Mucosa of descending colon (tissue), 3 donors: Measurements from ENCODE around the gene NPHP4. TPM values are rescaled to one million over a fixed set of nuclear protein-coding genes. Genes with fewer than 3 reads are reported as not detected.

Experiments
- ATAC-seq: fragments of 200-7000 bp; cut with Tn5 transposase; one replicate; pipeline ENCODE4 v1.9.1; 2020; ENCODE audit warnings: mild to moderate bottlenecking, moderate library complexity
- DNase-seq, 3 donors: peaks; one replicate each; pipeline ENCODE4 v3.0.0-alpha.2; 2020
- H3K36me3 ChIP-seq: fragments of 200-600 bp; one replicate; pipeline ENCODE4 v1.8.0; 2021; ENCODE audit warnings: low read depth, mild to moderate bottlenecking
- H3K4me1 ChIP-seq: fragments of 200-600 bp; one replicate; pipeline ENCODE4 v1.8.0; 2021; ENCODE audit warnings: low read depth, mild to moderate bottlenecking
- H3K4me3 ChIP-seq: fragments of 200-600 bp; one replicate; pipeline ENCODE4 v1.8.0; 2021; ENCODE audit warnings: mild to moderate bottlenecking
- H3K9me3 ChIP-seq: fragments of 200-600 bp; one replicate; pipeline ENCODE4 v1.8.0; 2021; ENCODE audit warnings: mild to moderate bottlenecking
- intact Hi-C, 2 donors: fragments of 100-400 bp; cut with DNase I in 1 of 2; cut with micrococcal nuclease in 1 of 2; formaldehyde crosslinking; loops; one replicate each; pipeline versions ENCODE4 v1.11.0 to v1.11.1; 2022; cut with DNase I, micrococcal nuclease
- total RNA-seq, 3 donors: library from RNA; stranded (reverse); fragmentation: NEBNext Ultra II Directional in 2 of 3; extraction: Animal tissue kit (Norgen Biotek cat#: 25700) in 2 of 3; gene quantifications; one replicate each; pipeline versions ENCODE4 v1.2.1 to v1.2.4, GENCODE V29; 2021 to 2023
- TF ChIP-seq, protein P1 (sequence below): fragments of 200-600 bp; IDR thresholded peaks from one replicate; pipeline ENCODE4 v1.8.0; 2022; ENCODE audit warnings: antibody characterized with exemption, mild to moderate bottlenecking
- donor health status: DM: no; HTN: no; CAD: no; lungs with moderate emphysema.
- donor health status: DM: no; HTN: no; CAD: no.
- donor health status: DM: no; HTN: yes; CAD: no.

The NPHP4 gene
- total RNA-seq, 3 donors from 2014 or later = 7.5 to 12.2 (median 10.3) TPM

DNA sequence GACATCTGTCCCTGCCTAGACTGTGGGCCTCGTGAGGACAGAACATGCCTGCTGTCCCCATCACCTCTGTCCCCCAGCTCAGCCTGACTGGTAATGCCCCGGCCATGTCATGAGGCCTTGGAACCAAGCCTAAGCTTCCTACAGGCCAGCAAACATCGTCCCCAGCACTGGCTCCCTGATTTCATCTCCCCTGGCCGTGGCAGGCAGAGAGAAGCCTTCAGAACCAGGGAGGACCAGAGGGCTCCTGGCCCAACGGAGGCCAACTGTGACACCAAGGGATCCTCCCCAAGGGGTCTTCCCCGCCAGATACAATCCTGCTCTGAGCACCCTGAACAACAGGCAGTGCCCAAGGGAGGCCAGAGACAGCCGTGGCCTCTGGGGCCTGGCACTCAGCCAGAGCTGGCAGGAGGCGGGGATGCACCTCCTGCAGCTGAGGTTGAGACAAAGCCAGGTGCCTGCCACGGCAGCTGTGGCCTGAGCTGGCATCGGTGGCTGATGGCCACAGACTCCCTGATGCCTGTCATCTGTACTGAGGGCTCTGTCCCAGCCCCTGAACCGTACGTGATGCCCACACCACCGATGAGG lies 9.9 kb upstream of the NPHP4 start:
- no peak overlapping the region for H3K4me3 ChIP-seq
- peak; percentile 49 for ATAC-seq
- DNase-seq = peak in 2 of 3 donors; percentile 34 to 35
- no peaks in the 10 kb centered on the region for H3K9me3 ChIP-seq
- TF ChIP-seq, protein P1, sequence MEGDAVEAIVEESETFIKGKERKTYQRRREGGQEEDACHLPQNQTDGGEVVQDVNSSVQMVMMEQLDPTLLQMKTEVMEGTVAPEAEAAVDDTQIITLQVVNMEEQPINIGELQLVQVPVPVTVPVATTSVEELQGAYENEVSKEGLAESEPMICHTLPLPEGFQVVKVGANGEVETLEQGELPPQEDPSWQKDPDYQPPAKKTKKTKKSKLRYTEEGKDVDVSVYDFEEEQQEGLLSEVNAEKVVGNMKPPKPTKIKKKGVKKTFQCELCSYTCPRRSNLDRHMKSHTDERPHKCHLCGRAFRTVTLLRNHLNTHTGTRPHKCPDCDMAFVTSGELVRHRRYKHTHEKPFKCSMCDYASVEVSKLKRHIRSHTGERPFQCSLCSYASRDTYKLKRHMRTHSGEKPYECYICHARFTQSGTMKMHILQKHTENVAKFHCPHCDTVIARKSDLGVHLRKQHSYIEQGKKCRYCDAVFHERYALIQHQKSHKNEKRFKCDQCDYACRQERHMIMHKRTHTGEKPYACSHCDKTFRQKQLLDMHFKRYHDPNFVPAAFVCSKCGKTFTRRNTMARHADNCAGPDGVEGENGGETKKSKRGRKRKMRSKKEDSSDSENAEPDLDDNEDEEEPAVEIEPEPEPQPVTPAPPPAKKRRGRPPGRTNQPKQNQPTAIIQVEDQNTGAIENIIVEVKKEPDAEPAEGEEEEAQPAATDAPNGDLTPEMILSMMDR = no peak
- H3K36me3 ChIP-seq = no peaks in the 10 kb centered on the region
- intact Hi-C loops = no loop called here
- no peaks in the 10 kb centered on the region for H3K4me1 ChIP-seq

DNA sequence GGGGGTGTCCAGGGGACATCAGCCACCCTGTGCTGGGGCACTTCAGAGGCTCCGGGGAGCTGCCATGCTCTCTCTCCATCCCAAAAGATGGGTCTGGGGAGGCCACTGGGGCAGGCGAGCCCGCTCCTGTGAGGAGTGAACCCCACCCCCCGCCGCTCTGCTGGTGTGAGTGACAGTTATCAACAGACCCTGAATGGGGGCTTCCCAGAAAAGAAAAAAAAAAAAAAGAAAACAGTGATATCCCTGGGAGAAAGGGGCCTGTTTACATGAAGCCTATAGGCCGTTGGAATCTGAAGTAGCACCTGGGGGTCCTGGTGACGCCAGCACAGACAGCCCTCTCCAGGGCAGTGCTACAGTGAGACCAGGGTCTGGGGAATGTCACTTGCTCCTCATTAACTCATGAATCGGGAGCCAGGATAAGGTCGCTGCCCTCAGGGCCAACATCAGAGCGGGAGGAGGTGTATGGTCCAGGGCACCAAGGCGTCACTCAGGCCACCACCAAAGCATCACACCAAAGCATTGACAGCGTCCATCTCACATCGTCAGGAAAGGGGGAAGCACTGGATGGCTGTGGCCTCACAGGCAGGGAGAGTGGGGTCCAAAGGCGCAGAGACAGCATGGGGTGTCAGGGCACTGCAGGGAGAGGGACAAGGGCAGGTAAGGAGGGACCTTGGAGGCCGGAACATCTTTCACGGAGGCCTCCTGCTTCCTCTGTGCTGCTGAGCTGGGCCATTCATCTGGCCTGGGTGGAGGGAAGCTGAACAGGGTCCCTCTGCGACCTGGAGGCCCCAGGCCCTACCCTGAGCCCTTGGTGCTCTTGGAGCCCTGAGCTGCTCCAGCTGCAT lies 8.4 kb upstream of the NPHP4 start:
- Histone ChIP-seq H3K9me3 (no peaks in the 10 kb centered on the region), H3K36me3 (no peaks in the 10 kb centered on the region), H3K4me3 (no peak overlapping the region), H3K4me1 (no peaks in the 10 kb centered on the region)
- DNase-seq = peak in 2 of 3 donors; percentile 14 to 27
- ATAC-seq = no peak
- TF ChIP-seq, protein P1 = no peak
- intact Hi-C loops = no loop called here

DNA sequence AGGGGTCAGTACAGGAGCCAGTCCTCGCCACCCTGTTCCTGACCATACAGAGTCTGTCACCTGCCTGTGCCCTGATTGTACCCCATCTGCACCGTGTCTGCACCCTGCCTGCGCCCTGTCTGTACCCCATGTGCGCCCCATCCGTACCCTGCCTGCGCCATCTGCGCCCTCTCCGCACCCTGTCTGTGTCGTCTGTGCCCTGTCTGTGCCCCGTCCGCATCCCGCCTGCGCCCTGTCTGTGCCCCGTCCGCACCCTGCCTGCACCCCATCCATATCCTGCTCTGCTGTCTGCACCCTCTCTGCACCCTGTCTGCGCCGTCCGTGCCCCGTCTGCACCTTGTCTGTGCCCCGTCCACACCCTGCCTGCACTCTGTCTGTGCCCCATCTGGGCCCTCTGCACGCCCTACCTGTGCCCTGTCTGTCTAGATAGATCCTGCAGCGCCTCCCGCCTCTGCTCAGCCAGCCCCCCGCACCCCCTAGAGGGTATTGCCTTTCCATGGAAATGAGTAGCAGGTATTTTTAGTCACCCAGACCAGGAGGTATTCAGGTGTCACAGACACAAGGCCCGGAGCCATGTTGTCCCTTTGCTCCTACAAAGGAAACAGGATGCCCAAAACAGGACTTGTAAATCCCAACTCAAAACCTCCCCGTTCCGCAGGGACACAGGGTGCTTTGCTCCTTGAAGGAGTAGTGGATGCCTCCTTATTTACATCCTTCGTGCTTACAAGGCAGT lies 7.7 kb upstream of the NPHP4 start:
- no peak for ATAC-seq
- intact Hi-C loops = no loop called here

DNA sequence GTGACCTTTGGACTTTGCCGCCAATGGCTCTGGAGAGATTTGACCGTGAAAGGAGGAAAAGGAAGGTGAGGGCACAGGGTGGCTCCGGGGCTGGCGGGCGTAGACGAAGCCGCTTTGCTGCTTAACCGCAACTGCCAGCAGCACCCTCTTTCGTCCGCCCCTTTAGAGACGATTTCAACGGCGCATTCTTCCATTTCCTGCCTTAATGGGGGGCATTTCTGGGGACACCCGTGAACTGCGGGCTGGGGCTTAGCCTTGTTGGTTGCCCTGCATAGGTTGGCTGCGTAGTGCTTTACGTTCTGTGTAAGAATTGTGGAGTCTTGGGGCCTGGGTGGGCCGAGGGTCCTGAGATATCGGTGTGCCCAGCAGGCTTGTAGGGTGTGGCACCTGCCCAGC lies 6.7 kb upstream of the NPHP4 start:
- Histone ChIP-seq H3K9me3 (no peaks in the 10 kb centered on the region), H3K4me1 (no peaks in the 10 kb centered on the region), H3K4me3 (no peak overlapping the region), H3K36me3 (no peaks in the 10 kb centered on the region)
- ATAC-seq = no peak
- intact Hi-C loops = no loop called here
- DNase-seq = peak in 2 of 3 donors; percentile 7 to 34
- TF ChIP-seq, protein P1 = no peak

More for the DNA sequence above, 7.7 kb upstream of the NPHP4 start:
- DNase-seq = peak in 2 of 3 donors; percentile 21 to 39
- Histone ChIP-seq H3K4me3 (no peak overlapping the region), H3K36me3 (no peaks in the 10 kb centered on the region), H3K9me3 (no peaks in the 10 kb centered on the region), H3K4me1 (no peaks in the 10 kb centered on the region)
- TF ChIP-seq, protein P1 = no peak

DNA sequence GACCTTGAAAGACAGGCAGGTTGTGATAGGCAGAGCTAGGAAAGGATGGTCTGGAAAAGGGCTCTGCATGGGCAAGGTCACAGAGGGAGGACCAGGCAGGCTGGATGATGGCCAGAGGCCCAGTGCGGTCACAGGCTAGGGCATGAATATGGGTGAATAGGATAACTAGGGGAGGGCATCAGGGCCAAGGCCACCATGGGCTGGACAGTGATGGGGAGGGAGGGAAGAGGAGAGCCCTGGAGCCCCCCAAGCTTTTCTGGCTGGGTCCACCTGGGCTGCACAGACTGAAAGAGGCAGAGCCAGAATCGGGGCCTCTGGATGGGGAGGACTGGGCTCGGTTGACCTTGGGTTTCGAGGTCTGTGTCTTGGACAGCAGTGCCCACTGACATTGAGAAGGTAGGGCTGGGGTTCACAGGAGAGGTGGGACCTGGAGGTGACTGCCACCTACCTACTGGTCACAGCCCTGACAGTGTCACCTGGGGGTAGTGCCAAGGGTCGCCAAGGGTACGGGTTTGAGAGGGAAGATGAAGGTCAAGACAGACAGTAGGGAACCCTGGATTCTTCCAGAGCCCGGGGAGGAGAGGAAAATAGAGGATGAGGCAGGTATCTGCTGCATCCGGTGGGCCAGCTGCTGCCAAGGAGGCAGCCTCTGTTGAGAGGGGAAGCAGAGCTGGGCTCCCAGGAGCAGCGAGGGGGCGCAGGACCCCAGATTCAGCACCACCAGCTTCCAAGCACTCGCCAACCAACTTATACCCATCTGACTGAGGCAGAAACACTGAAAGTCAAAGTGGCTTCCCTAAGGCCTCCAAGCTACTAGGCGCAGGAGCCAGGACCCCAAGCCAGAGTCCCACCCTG lies 6.1 kb upstream of the NPHP4 start:
- Histone ChIP-seq H3K9me3 (no peaks in the 10 kb centered on the region), H3K4me3 (no peak overlapping the region), H3K4me1 (no peaks in the 10 kb centered on the region), H3K36me3 (no peaks in the 10 kb centered on the region)
- DNase-seq = peak in 2 of 3 donors; percentile 6 to 35
- ATAC-seq = no peak
- intact Hi-C loops = no loop called here
- TF ChIP-seq, protein P1 = no peak
